Fibroblast of lung (primary cell): Measurements from ENCODE around the gene L3HYPDH. TPM values are rescaled to one million over a fixed set of nuclear protein-coding genes. Genes with fewer than 3 reads are reported as not detected.

ENCODE experiments used
- DNase-seq, 2 donors: peaks; one replicate each; pipeline versions ENCODE4 v3.0.0 to v3.0.0-alpha.2; 2010; ENCODE audit warnings: low read depth in 2 of 2
- H2AFZ ChIP-seq: 2 replicates; pipeline ENCODE4 v1.5.1; 2012; ENCODE audit warnings: low read length, control low read depth, inconsistent platforms
- H3K27ac ChIP-seq: 2 replicates; pipeline ENCODE4 v1.5.1; 2011; ENCODE audit warnings: low read length, control low read depth; ENCODE audit not compliant: insufficient read depth
- H3K27me3 ChIP-seq: 2 replicates; pipeline ENCODE4 v1.5.1; 2011; ENCODE audit warnings: mild to moderate bottlenecking, low read length; ENCODE audit not compliant: control insufficient read depth, insufficient read depth
- H3K36me3 ChIP-seq: 2 replicates; pipeline ENCODE4 v1.5.1; 2011; ENCODE audit warnings: low read length; ENCODE audit not compliant: control insufficient read depth, insufficient read depth
- H3K4me1 ChIP-seq: 2 replicates; pipeline ENCODE4 v1.5.1; 2011; ENCODE audit warnings: low read length; ENCODE audit not compliant: control insufficient read depth, insufficient read depth; ENCODE audit errors: extremely low read depth
- H3K4me2 ChIP-seq: 2 replicates; pipeline ENCODE4 v1.5.1; 2011; ENCODE audit warnings: low read length, control low read depth; ENCODE audit not compliant: insufficient read depth; ENCODE audit errors: extremely low read depth
- H3K4me3 ChIP-seq, 4 experiments: fragments of 200-600 bp in 1 of 4; sonication (generic) in 1 of 4; replicated peaks in 1 of 4; 2 replicates each; pipeline ENCODE4 v1.5.1; 2011 to 2016; ENCODE audit warnings: low read length in 4 of 4, low read depth in 3 of 4, mild to moderate bottlenecking in 3 of 4, control low read depth in 2 of 4, inconsistent platforms in 1 of 4, mixed read lengths in 1 of 4; ENCODE audit not compliant: insufficient read depth in 1 of 4; ENCODE audit errors: control extremely low read depth in 1 of 4
- H3K79me2 ChIP-seq: 2 replicates; pipeline ENCODE4 v1.5.1; 2012; ENCODE audit warnings: mild to moderate bottlenecking, low read length, inconsistent platforms; ENCODE audit not compliant: control insufficient read depth, insufficient read depth
- H3K9ac ChIP-seq: 2 replicates; pipeline ENCODE4 v1.5.1; 2011; ENCODE audit warnings: mild to moderate bottlenecking, low read length, control low read depth; ENCODE audit not compliant: insufficient read depth
- H3K9me3 ChIP-seq: 2 replicates; pipeline ENCODE4 v1.5.1; 2012; ENCODE audit warnings: low read depth, low read length; ENCODE audit not compliant: control insufficient read depth, insufficient read depth
- H4K20me1 ChIP-seq: 2 replicates; pipeline ENCODE4 v1.5.1; 2011; ENCODE audit warnings: low read length; ENCODE audit not compliant: control insufficient read depth, insufficient read depth; ENCODE audit errors: extremely low read depth
- EZH2 ChIP-seq: IDR thresholded peaks from 2 replicates; pipeline ENCODE4 v1.5.1; 2012; ENCODE audit warnings: low read length, control low read depth, mild to moderate bottlenecking; ENCODE audit errors: missing control alignments
- polyA plus RNA-seq, 2 donors: library from polyadenylated mRNA; depleted of rRNA in 1 of 2; stranded (reverse) in 1 of 2; unstranded in 1 of 2; fragments of >200 nt; gene quantifications; 2 replicates each; pipeline ENCODE4 v1.2.1, GENCODE V29; 2011 to 2012; ENCODE audit warnings: missing spikeins in 1 of 2
- total RNA-seq: library from RNA; depleted of rRNA; stranded (reverse); fragments of >200 nt; gene quantifications from 2 replicates; pipeline ENCODE4 v1.2.1, GENCODE V29; 2014
- TF ChIP-seq, protein P1 (sequence below), 2 donors: IDR thresholded peaks in 1 of 2; conservative IDR thresholded peaks in 1 of 2; 1 replicate in 1 of 2; 2 replicates in 1 of 2; pipeline ENCODE4 v1.5.1; 2011 to 2012; ENCODE audit warnings: low read length in 2 of 2, control low read depth in 1 of 2, inconsistent platforms in 1 of 2, low read depth in 1 of 2, mild to moderate bottlenecking in 1 of 2

The L3HYPDH gene
- total and polyA plus RNA-seq, 2 donors (not counting 1 experiment from before 2014, with no cell fraction given): 28.7 to 50.4 TPM

DNA sequence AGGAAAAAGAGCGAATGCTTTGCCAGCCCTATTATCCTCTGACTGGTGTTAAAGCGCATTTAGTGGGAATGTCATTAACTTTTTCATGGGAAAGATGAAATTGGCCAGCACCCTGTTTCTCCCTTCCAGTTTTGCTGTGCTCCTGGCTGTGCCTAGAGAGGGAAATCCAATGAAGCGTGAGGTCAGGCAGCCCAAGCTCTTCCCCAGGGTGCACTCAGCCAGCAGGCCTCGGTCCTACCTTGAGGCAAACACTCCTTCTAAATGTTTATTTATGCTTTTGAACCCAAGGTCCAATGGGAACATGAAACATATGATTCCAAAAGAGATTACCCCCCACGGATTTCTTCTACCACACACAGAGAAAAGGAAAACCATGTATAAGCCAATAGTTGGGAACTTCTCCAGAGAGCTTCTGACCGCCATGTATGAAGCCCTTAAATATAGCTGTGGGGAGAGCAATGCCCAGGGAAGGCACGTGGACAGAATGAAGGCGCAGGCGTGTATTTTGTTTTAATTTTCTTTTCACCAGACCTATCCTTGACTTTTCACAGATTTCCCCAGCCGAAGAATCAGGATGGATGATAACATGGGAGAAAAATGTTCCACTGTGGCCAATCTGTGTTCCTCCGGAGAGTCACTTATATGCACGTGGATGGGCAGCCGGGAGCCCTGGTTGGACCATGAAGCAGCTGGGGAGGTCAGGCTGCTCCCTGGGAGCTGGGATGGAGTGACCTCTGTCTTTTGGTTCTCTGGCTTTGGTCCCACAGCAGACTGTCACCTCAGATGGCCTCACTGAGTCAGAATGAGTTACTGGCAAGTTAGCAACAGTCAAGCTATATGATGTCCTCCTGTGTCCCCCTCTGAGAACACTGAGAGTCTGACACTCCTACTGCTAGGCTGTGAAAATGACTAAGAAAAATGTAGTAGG is 56.3 kb downstream of the L3HYPDH start:
- no peak overlapping the region for H2AFZ ChIP-seq
- H3K27ac ChIP-seq: peak overlapping the region; percentile 60
- peak; percentile 58 to 70 for DNase-seq
- peak overlapping the region; percentile 26 for H3K4me2 ChIP-seq
- H3K79me2 ChIP-seq: no peaks in the 10 kb centered on the region
- no peak for TF ChIP-seq EZH2
- TF ChIP-seq, protein P1, sequence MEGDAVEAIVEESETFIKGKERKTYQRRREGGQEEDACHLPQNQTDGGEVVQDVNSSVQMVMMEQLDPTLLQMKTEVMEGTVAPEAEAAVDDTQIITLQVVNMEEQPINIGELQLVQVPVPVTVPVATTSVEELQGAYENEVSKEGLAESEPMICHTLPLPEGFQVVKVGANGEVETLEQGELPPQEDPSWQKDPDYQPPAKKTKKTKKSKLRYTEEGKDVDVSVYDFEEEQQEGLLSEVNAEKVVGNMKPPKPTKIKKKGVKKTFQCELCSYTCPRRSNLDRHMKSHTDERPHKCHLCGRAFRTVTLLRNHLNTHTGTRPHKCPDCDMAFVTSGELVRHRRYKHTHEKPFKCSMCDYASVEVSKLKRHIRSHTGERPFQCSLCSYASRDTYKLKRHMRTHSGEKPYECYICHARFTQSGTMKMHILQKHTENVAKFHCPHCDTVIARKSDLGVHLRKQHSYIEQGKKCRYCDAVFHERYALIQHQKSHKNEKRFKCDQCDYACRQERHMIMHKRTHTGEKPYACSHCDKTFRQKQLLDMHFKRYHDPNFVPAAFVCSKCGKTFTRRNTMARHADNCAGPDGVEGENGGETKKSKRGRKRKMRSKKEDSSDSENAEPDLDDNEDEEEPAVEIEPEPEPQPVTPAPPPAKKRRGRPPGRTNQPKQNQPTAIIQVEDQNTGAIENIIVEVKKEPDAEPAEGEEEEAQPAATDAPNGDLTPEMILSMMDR (conservative IDR thresholded peaks at IDR 0.05 in 1 of 2, IDR thresholded peaks at IDR 0.05 in 1 of 2; ENCODE audit: low read depth in 1 of 2, low read length in 2 of 2): no peak
- no peaks in the 10 kb centered on the region for H4K20me1 ChIP-seq
- H3K9ac ChIP-seq: no peak overlapping the region
- H3K36me3 ChIP-seq: no peaks in the 10 kb centered on the region
- no peaks in the 10 kb centered on the region for H3K27me3 ChIP-seq
- H3K4me3 ChIP-seq: no peak overlapping the region
- no peaks in the 10 kb centered on the region for H3K9me3 ChIP-seq
- peaks cover 17% of the 10 kb centered on the region for H3K4me1 ChIP-seq

DNA sequence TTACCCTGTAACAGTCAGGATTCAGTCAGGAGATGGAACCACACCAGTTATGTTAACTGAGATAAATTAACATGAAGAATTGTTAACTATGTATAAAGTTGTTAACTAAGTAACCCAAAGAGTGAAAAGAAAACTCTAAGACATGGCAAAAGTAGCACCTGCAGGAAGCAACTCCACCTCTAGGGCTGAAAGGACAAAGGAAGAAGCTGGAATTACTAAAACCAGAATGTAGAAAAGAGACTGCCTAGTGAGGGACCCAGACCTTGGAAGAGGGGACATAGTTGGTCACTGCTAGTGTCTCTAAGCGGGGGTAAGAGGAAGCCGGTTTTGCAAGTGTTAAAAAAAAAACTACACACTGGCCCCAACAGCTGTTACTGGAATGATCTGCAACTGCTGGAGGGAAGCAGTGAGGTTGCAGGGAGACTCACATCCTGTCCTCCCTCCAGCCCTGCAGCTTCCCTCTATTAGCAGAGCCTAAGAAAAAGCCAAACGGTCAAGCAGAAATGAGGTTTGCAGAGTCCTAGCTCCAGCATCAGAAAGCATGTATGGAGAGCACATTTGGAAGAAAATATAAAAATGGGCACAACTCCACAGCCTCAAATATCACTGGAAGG is 58.8 kb downstream of the L3HYPDH start:
- no peaks in the 10 kb centered on the region for H3K9me3 ChIP-seq
- no peak overlapping the region for H3K27ac ChIP-seq
- no peak overlapping the region for H3K4me3 ChIP-seq
- H2AFZ ChIP-seq: no peak overlapping the region
- H3K4me2 ChIP-seq: no peak overlapping the region
- no peak for TF ChIP-seq EZH2
- TF ChIP-seq, protein P1 (conservative IDR thresholded peaks at IDR 0.05 in 1 of 2, IDR thresholded peaks at IDR 0.05 in 1 of 2; ENCODE audit: low read depth in 1 of 2, low read length in 2 of 2): peak in 1 of 2 donors; percentile 25
- H3K9ac ChIP-seq: no peak overlapping the region
- DNase-seq: peak; percentile 23 to 51
- H3K27me3 ChIP-seq: no peaks in the 10 kb centered on the region
- no peaks in the 10 kb centered on the region for H3K36me3 ChIP-seq
- H3K4me1 ChIP-seq: peaks cover 17% of the 10 kb centered on the region
- H4K20me1 ChIP-seq: no peaks in the 10 kb centered on the region
- no peaks in the 10 kb centered on the region for H3K79me2 ChIP-seq

DNA sequence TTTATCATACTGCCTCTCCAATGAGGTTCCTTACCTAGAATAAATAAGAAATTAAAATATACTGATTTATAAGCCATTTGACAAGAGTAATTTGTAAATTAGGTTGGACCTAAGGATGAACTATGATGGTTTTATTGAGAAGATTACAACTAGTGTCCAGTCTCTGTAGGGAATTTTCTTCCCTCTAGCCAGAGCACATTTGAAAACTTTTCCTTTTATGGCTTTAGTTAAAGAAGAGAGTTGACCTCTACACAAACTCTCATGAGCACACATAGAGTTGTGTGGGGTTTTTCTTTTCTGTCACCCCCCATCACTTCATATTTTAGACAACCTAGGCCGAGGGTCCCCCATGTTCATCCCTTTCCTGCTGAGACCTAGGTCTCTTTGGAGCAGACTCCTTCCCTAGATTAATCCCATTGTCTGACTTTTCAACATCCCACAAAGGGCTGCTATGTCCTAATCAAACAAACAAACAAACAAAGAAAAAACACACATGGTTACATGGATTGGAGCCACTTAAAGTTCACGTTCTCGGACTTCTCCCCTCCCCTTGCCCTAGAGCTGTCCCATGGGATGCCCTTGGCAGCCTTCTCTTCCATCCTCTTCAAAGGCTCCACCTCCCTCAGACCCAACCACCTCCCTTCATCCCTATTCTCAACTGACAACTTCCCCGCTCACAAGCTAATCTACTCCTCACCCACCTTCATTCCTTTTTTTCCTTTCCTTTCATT is 59.7 kb downstream of the L3HYPDH start:
- TF ChIP-seq, protein P1 (conservative IDR thresholded peaks at IDR 0.05 in 1 of 2, IDR thresholded peaks at IDR 0.05 in 1 of 2; ENCODE audit: low read depth in 1 of 2, low read length in 2 of 2): no peak
- no peak for TF ChIP-seq EZH2
- Histone ChIP-seq H3K27ac (no peak overlapping the region), H3K4me1 (peaks cover 17% of the 10 kb centered on the region), H3K9me3 (no peaks in the 10 kb centered on the region), H3K4me2 (no peak overlapping the region), H3K27me3 (no peaks in the 10 kb centered on the region), H4K20me1 (no peaks in the 10 kb centered on the region), H3K79me2 (no peaks in the 10 kb centered on the region), H3K4me3 (no peak overlapping the region), H2AFZ (no peak overlapping the region), H3K36me3 (no peaks in the 10 kb centered on the region), H3K9ac (no peak overlapping the region)
- no peak for DNase-seq
